ENCODE data around the gene ALG14. TPM values are rescaled to one million over a fixed set of nuclear protein-coding genes. Genes with fewer than 3 reads are reported as not detected.
"Not testable (repeated sequence)": the region's sequence is repeated elsewhere in the genome, so short reads cannot be mapped to it uniquely, and the experiment has no call there.

ALG14 gene
- total RNA-seq, 2 experiments from 2014 or later = 0.08 to 0.52 TPM

DNA sequence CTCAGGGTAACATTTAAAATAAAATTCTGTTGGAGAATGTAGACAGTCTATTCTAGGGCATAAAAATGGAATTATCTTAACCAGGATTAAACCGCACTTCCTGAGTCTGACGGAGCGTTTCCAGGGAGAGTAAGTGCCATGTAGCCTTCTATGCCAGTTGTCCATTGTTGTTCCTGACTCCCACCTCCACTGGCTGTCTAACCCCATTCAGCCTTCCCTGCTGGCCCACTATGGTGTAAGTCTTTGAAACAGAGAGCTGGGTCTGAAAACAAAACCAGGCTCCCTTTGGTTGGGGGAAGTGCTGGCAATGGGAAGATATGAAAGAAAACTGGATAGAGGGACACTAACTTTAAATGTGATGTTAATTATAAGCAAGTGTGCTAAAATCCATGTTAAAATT, 74.6 kb downstream of the ALG14 start:
- Mint-ChIP-seq H3K36me3 (ENCODE audit: low read depth) (no peaks in the 10 kb centered on the region), H3K4me3 (no peak overlapping the region), H3K9me3 (no peaks in the 10 kb centered on the region), H3K4me1 (ENCODE audit: low read depth) (peaks cover 15% of the 10 kb centered on the region), H3K27me3 (no peaks in the 10 kb centered on the region), H3K27ac (no peak overlapping the region)
- H3K36me3 ChIP-seq (ENCODE audit: insufficient read depth, low read length) = no peaks in the 10 kb centered on the region
- ChIA-PET CTCF (no interaction called here), POLR2A (no interaction called here)
- no peak for ATAC-seq (ENCODE audit: poor library complexity)
- no peaks in the 10 kb centered on the region for H3K27me3 ChIP-seq (ENCODE audit: control insufficient read depth in 1 of 2, insufficient read depth in 2 of 2, low read length in 2 of 2)
- H3K4me1 ChIP-seq (ENCODE audit: insufficient read depth, low read length) = no peaks in the 10 kb centered on the region
- no peak overlapping the region for H3K27ac ChIP-seq (ENCODE audit: low read depth in 1 of 2, low read length in 2 of 2)
- no peaks in the 10 kb centered on the region for H3K9me3 ChIP-seq (ENCODE audit: control insufficient read depth in 1 of 2, insufficient read depth in 1 of 2, low read length in 2 of 2)
- intact Hi-C loops (cut with DNase I, micrococcal nuclease) = no loop called here
- no peak for DNase-seq
- TF ChIP-seq CTCF (IDR thresholded peaks at IDR 0.05) = no peak
- no peak overlapping the region for H3K4me3 ChIP-seq (ENCODE audit: low read length)

GRCh38 chr1:94995536-94995935, 77.2 kb downstream of the ALG14 start:
- H3K27ac ChIP-seq (ENCODE audit: low read depth in 1 of 2, low read length in 2 of 2); DNase-seq; H3K27me3 Mint-ChIP-seq; POLR2A ChIA-PET; CTCF ChIA-PET; ATAC-seq (ENCODE audit: poor library complexity); H3K4me1 ChIP-seq (ENCODE audit: insufficient read depth, low read length); H3K4me3 Mint-ChIP-seq; H3K27ac Mint-ChIP-seq; intact Hi-C loops (cut with DNase I, micrococcal nuclease); H3K4me3 ChIP-seq (ENCODE audit: low read length); H3K36me3 ChIP-seq (ENCODE audit: insufficient read depth, low read length); H3K36me3 Mint-ChIP-seq (ENCODE audit: low read depth); H3K9me3 Mint-ChIP-seq; H3K9me3 ChIP-seq (ENCODE audit: control insufficient read depth in 1 of 2, insufficient read depth in 1 of 2, low read length in 2 of 2); H3K27me3 ChIP-seq (ENCODE audit: control insufficient read depth in 1 of 2, insufficient read depth in 2 of 2, low read length in 2 of 2): not testable (repeated sequence)
- H3K4me1 Mint-ChIP-seq (ENCODE audit: low read depth) = peaks cover 15% of the 10 kb centered on the region

DNA sequence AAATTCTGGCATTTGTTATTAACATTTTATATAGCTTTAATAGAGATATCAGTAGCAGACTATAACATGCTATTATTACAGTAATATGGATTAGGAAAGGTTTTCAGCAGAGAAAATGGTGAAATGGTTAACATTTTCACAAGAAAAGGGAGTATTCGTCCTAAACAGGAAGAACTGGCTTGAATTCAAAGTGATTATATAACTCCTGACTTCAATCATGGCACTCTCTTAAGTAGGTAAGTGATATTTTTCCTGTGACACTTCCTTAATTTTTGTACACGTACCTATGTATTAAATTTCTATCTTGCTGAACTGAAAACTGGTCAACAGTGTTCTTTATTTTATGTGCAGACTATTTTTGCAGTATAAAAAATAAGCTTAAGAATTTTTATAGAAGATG, 77.9 kb downstream of the ALG14 start:
- Histone ChIP-seq H3K9me3 (ENCODE audit: control insufficient read depth in 1 of 2, insufficient read depth in 1 of 2, low read length in 2 of 2) (no peaks in the 10 kb centered on the region), H3K4me1 (ENCODE audit: insufficient read depth, low read length) (no peaks in the 10 kb centered on the region), H3K36me3 (ENCODE audit: insufficient read depth, low read length) (no peaks in the 10 kb centered on the region), H3K27ac (ENCODE audit: low read depth in 1 of 2, low read length in 2 of 2) (no peak overlapping the region), H3K4me3 (ENCODE audit: low read length) (no peak overlapping the region), H3K27me3 (ENCODE audit: control insufficient read depth in 1 of 2, insufficient read depth in 2 of 2, low read length in 2 of 2) (no peaks in the 10 kb centered on the region)
- ChIA-PET CTCF (no interaction called here), POLR2A (no interaction called here)
- ATAC-seq (ENCODE audit: poor library complexity) (no peak), DNase-seq (no peak)
- Mint-ChIP-seq H3K4me3 (no peak overlapping the region), H3K27ac (no peak overlapping the region), H3K27me3 (no peaks in the 10 kb centered on the region), H3K36me3 (ENCODE audit: low read depth) (no peaks in the 10 kb centered on the region), H3K4me1 (ENCODE audit: low read depth) (peaks cover 15% of the 10 kb centered on the region), H3K9me3 (no peaks in the 10 kb centered on the region)
- intact Hi-C loops (cut with DNase I, micrococcal nuclease) = no loop called here
- TF ChIP-seq CTCF (IDR thresholded peaks at IDR 0.05) = no peak

DNA sequence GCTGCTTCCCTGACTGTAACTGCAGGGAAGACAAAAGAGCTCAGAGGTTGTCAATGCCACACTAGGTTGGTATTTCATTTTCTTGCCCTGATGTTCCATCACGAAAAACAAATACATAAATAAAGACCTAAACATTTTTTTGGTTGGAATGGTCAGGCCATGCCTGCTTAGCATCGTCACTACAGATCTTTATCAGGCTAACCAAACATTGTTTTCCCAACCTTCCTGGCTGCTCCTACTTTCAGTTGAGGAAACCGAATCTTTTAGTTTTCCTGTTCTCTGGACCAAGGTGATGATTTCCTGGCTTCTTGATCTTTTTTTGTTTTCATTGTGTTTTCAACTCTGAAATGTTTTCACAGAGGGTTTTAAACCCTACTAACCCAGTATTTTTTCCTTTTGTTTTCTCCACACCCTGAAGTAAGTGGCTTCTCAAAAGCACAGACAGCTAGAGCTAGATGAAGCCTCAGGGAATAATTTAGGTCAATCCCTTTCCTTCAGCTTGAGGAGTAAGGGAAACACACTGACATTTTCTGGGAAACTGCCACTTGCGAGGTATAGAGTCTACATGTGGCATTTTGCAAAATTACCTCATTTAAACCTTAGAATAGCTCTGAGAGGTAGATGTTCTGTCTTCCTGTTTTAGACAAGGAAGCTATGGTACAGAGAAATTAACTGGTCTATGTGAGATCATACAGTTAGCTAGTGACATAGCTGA, 78.7 kb downstream of the ALG14 start:
- POLR2A ChIA-PET = no interaction called here
- H3K4me3 Mint-ChIP-seq = no peak overlapping the region
- intact Hi-C loops (cut with DNase I, micrococcal nuclease) = no loop called here

More for the DNA sequence above, 78.7 kb downstream of the ALG14 start:
- H3K27ac ChIP-seq (ENCODE audit: low read depth in 1 of 2, low read length in 2 of 2) = no peak overlapping the region
- no peaks in the 10 kb centered on the region for H3K27me3 ChIP-seq (ENCODE audit: control insufficient read depth in 1 of 2, insufficient read depth in 2 of 2, low read length in 2 of 2)
- TF ChIP-seq CTCF (IDR thresholded peaks at IDR 0.05) = no peak
- H3K36me3 ChIP-seq (ENCODE audit: insufficient read depth, low read length) = no peaks in the 10 kb centered on the region
- DNase-seq (no peak), ATAC-seq (ENCODE audit: poor library complexity) (no peak)
- H3K4me3 ChIP-seq (ENCODE audit: low read length) = no peak overlapping the region
- Mint-ChIP-seq H3K9me3 (no peaks in the 10 kb centered on the region), H3K36me3 (ENCODE audit: low read depth) (no peaks in the 10 kb centered on the region), H3K27ac (no peak overlapping the region), H3K27me3 (no peaks in the 10 kb centered on the region), H3K4me1 (ENCODE audit: low read depth) (peaks cover 15% of the 10 kb centered on the region)
- H3K9me3 ChIP-seq (ENCODE audit: control insufficient read depth in 1 of 2, insufficient read depth in 1 of 2, low read length in 2 of 2) = no peaks in the 10 kb centered on the region
- CTCF ChIA-PET = no interaction called here
- no peaks in the 10 kb centered on the region for H3K4me1 ChIP-seq (ENCODE audit: insufficient read depth, low read length)
